HepG2 (cell line): Measurements from ENCODE around the gene MXD1. TPM values are rescaled to one million over a fixed set of nuclear protein-coding genes. Genes with fewer than 3 reads are reported as not detected.

Experiments
- HNF4A ChIP-seq: sonication (generic); formaldehyde crosslinking; IDR thresholded peaks from 2 replicates; pipeline ENCODE4 v1.4.0; 2020; ENCODE audit warnings: missing genetic modification reagents
- KDM4B ChIP-seq: sonication (generic); formaldehyde crosslinking; IDR thresholded peaks from 2 replicates; pipeline ENCODE4 v1.4.0; 2020; ENCODE audit warnings: missing genetic modification reagents
- REXO4 ChIP-seq: sonication (generic); formaldehyde crosslinking; IDR thresholded peaks from 2 replicates; pipeline ENCODE4 v1.8.0; 2022; ENCODE audit warnings: missing genetic modification reagents, mild to moderate bottlenecking, borderline replicate concordance
- SATB2 ChIP-seq: sonication (generic); formaldehyde crosslinking; IDR thresholded peaks from 2 replicates; pipeline ENCODE4 v1.5.0; 2020; ENCODE audit warnings: missing genetic modification reagents
- SMYD3 ChIP-seq: sonication (generic); formaldehyde crosslinking; IDR thresholded peaks from 2 replicates; pipeline ENCODE4 v1.8.1; 2023; ENCODE audit warnings: mild to moderate bottlenecking, missing genetic modification reagents
- TFDP2 ChIP-seq: sonication (generic); formaldehyde crosslinking; IDR thresholded peaks from 2 replicates; pipeline ENCODE4 v1.4.0; 2020; ENCODE audit warnings: missing genetic modification reagents
- ZFP36L1 ChIP-seq: sonication (generic); formaldehyde crosslinking; IDR thresholded peaks from 2 replicates; pipeline ENCODE4 v1.8.0; 2022; ENCODE audit warnings: mild to moderate bottlenecking, missing genetic modification reagents, moderate library complexity
- ZNF235 ChIP-seq: sonication (generic); formaldehyde crosslinking; IDR thresholded peaks from 2 replicates; pipeline ENCODE4 v1.8.1; 2023; ENCODE audit warnings: mild to moderate bottlenecking, missing genetic modification reagents, borderline replicate concordance
- ZNF282 ChIP-seq: fragments of 450-650 bp; IDR thresholded peaks from 2 replicates; pipeline ENCODE4 v1.6.1; 2018; ENCODE audit not compliant: partially characterized antibody
- polyA plus RNA-seq, 8 experiments: library from polyadenylated mRNA; depleted of rRNA in 3 of 8; stranded (reverse) in 7 of 8; unstranded in 1 of 8; fragments of >200 nt; fragmentation: Illumina TruSeq in 4 of 8; extraction: Trizol in 4 of 8; gene quantifications; 2 replicates each; pipeline versions ENCODE4 v1.2.1 to v1.2.3, GENCODE V29; 2011 to 2016; ENCODE audit warnings: low read depth in 4 of 8, missing spikeins in 1 of 8, mixed read lengths in 1 of 8; ENCODE audit not compliant: insufficient read depth in 1 of 8
- total RNA-seq, 5 experiments: library from RNA; depleted of rRNA; stranded (reverse); fragments of >200 nt; fragmentation: Illumina TruSeq; extraction: Trizol; gene quantifications; 2 replicates each; pipeline ENCODE4 v1.2.3, GENCODE V29; 2016; ENCODE audit warnings: low read depth in 1 of 5
- TF ChIP-seq, protein P1 (sequence below), 2 experiments: fragments of 450-650 bp in 1 of 2; sonication (generic) in 1 of 2; formaldehyde crosslinking in 1 of 2; IDR thresholded peaks; 2 replicates each; pipeline versions ENCODE4 v1.6.1 to v1.8.0; 2016 to 2022; ENCODE audit warnings: antibody characterized with exemption in 1 of 2, mild to moderate bottlenecking in 1 of 2, missing genetic modification reagents in 1 of 2
- TF ChIP-seq, protein P2 (sequence below): sonication (generic); formaldehyde crosslinking; IDR thresholded peaks from 2 replicates; pipeline ENCODE4 v1.5.1; 2020; ENCODE audit warnings: mild to moderate bottlenecking, missing genetic modification reagents, moderate library complexity
- TF ChIP-seq, protein P3 (sequence below): sonication (generic); formaldehyde crosslinking; IDR thresholded peaks from 2 replicates; pipeline ENCODE4 v1.5.1; 2020; ENCODE audit warnings: missing genetic modification reagents, mild to moderate bottlenecking, borderline replicate concordance

The MXD1 gene
- total and polyA plus RNA-seq, 2 of the 13 experiments (the other 11 are each of a cell fraction or from before 2014, with no cell fraction given) = 6.4 to 14.9 TPM

DNA sequence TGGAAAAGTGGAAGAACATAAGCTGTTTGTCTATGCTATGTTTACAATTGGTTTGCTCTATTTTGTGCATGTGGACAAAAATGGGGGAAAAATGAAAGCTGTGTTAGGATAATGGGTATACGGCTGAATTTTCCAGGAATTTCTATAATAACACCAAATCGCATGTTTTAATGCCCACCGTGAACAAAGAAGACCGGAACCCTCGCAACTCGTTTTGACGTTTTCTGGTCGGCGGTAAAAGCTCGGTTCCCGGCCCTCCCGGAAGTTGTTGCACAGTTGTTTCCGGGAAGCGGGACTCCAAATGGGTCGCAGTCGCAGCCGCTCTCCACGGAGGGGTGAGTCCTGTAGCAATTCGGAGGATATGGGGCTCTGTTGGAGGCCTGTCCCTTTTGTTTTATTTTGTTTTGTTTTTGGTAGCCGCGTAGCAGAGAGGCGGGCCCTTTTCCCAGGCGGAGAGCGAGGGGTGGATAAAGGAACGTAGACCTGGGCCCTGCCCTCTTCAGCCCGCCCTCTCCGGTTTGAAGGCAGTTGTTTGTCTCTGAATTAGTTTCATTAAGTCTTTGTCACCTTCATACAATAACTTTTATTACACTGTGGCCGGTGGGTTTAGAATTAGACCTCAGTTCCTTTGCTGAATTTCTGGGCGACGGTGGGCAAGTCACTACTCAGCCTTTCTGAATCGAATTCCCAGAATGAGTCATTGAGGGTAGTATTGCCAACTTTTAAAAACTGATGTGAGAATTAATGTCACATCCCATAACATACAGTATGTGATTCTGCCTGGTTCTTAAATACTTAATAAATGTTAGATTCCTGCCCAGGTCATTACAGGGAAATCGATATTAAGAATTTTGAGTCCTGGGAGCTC lies 21.0 kb upstream of the MXD1 start, which contains the start of gene SNRNP27 (continued):
- TF ChIP-seq, protein P1, sequence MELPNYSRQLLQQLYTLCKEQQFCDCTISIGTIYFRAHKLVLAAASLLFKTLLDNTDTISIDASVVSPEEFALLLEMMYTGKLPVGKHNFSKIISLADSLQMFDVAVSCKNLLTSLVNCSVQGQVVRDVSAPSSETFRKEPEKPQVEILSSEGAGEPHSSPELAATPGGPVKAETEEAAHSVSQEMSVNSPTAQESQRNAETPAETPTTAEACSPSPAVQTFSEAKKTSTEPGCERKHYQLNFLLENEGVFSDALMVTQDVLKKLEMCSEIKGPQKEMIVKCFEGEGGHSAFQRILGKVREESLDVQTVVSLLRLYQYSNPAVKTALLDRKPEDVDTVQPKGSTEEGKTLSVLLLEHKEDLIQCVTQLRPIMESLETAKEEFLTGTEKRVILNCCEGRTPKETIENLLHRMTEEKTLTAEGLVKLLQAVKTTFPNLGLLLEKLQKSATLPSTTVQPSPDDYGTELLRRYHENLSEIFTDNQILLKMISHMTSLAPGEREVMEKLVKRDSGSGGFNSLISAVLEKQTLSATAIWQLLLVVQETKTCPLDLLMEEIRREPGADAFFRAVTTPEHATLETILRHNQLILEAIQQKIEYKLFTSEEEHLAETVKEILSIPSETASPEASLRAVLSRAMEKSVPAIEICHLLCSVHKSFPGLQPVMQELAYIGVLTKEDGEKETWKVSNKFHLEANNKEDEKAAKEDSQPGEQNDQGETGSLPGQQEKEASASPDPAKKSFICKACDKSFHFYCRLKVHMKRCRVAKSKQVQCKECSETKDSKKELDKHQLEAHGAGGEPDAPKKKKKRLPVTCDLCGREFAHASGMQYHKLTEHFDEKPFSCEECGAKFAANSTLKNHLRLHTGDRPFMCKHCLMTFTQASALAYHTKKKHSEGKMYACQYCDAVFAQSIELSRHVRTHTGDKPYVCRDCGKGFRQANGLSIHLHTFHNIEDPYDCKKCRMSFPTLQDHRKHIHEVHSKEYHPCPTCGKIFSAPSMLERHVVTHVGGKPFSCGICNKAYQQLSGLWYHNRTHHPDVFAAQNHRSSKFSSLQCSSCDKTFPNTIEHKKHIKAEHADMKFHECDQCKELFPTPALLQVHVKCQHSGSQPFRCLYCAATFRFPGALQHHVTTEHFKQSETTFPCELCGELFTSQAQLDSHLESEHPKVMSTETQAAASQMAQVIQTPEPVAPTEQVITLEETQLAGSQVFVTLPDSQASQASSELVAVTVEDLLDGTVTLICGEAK (IDR thresholded peaks at IDR 0.05) = peak; percentile 96
- TF ChIP-seq, protein P1 (CRISPR knock-in tag; IDR thresholded peaks at IDR 0.05) = peak; percentile 89
- TF ChIP-seq REXO4 (CRISPR knock-in tag) = 0 out of 2 replicates have a peak, but pooled peaks have one; percentile 43
- TF ChIP-seq ZNF235 (CRISPR knock-in tag) = peak; percentile 62; the same call in 1 of the 2 replicates
- TF ChIP-seq TFDP2 (CRISPR knock-in tag) = peak; percentile 84
- TF ChIP-seq SATB2 = peak; percentile 97; the same call in 1 of the 2 replicates
- peak; percentile 49; the same call in 1 of the 2 replicates for TF ChIP-seq HNF4A (CRISPR knock-in tag)
- peak; percentile 79 for TF ChIP-seq ZFP36L1 (CRISPR knock-in tag)
- TF ChIP-seq, protein P2, sequence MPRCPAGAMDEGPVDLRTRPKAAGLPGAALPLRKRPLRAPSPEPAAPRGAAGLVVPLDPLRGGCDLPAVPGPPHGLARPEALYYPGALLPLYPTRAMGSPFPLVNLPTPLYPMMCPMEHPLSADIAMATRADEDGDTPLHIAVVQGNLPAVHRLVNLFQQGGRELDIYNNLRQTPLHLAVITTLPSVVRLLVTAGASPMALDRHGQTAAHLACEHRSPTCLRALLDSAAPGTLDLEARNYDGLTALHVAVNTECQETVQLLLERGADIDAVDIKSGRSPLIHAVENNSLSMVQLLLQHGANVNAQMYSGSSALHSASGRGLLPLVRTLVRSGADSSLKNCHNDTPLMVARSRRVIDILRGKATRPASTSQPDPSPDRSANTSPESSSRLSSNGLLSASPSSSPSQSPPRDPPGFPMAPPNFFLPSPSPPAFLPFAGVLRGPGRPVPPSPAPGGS = peak; percentile 48
- TF ChIP-seq, protein P3, sequence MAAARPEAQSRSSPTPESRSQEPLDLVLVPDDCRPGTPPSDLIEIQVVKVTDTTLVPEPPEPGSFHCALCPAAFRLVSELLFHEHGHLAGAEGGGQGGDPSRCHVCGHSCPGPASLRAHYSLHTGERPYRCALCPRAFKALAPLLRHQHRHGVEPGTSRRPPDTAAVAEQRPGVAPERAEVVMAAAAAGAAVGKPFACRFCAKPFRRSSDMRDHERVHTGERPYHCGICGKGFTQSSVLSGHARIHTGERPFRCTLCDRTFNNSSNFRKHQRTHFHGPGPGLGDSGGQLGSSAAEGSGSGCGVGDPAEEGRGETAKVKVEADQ (CRISPR knock-in tag) = peak; percentile 58; the same call in 1 of the 2 replicates
- TF ChIP-seq SMYD3 (CRISPR knock-in tag) = peak; percentile 68; the same call in 1 of the 2 replicates
- no peak for TF ChIP-seq ZNF282
- peak; percentile 95 for TF ChIP-seq KDM4B (CRISPR knock-in tag)
